ENCODE measurements around the gene ZBTB7A.

DNA sequence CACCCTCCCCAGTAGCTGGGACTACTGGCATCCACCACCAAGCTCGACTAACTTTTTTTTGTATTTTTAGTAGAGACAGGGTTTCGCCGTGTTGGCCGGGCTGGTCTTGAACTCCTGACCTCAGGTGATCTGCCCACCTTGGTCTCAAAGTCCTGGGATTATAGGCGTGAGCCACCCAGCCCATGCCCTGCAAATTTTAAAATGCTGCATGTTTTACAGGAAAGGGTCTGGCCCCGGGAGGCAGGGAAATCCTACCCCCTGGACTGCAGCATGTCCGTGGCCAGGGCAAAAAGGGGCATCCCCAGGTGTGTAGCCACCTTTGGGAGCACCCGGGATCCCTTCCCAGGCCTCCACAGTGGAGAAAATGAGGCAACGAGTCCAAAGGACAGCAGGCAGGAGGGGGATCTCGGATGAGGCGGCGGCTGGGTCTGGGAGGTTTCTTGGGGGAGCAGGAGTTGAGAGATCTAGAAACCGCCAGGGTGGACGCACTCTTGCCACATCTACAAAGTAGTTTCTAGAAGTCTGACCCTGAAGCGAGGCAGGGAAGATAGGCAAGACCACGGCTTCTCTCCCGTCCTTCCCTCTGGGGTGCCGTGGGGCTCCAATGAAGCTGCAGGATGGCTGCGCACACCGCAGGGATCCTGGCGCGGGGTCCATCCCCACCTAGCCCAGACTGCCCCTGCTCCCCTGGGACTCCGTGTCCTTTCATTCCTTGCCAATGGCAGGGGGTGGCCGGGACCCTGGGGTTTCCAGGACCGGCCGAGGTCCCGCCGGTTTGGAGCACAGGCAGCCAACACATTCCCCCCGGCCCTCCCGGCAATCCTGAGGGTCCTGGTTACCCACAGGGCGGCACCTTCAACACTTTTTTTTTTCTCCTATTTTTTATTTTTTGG is 21.3 kb upstream of the ZBTB7A start:
- TF ChIP-seq, protein P1, sequence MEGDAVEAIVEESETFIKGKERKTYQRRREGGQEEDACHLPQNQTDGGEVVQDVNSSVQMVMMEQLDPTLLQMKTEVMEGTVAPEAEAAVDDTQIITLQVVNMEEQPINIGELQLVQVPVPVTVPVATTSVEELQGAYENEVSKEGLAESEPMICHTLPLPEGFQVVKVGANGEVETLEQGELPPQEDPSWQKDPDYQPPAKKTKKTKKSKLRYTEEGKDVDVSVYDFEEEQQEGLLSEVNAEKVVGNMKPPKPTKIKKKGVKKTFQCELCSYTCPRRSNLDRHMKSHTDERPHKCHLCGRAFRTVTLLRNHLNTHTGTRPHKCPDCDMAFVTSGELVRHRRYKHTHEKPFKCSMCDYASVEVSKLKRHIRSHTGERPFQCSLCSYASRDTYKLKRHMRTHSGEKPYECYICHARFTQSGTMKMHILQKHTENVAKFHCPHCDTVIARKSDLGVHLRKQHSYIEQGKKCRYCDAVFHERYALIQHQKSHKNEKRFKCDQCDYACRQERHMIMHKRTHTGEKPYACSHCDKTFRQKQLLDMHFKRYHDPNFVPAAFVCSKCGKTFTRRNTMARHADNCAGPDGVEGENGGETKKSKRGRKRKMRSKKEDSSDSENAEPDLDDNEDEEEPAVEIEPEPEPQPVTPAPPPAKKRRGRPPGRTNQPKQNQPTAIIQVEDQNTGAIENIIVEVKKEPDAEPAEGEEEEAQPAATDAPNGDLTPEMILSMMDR (IDR thresholded peaks at IDR 0.05): no peak
- no peak for TF ChIP-seq POLR2A (IDR thresholded peaks at IDR 0.05)
